ENCODE data around the gene BIN1. TPM values are rescaled to one million over a fixed set of nuclear protein-coding genes. Genes with fewer than 3 reads are reported as not detected.

The BIN1 gene
- total RNA-seq, 1 experiment from 2014 or later, result 58.9 TPM

GRCh38 chr2:127056631-127057370 is 50.2 kb downstream of the BIN1 start:
- CTCF ChIA-PET, result no interaction called here
- POLR2A ChIA-PET (ENCODE audit: unreplicated experiment), result no interaction called here
- ATAC-seq (no peak), DNase-seq (no peak)
- Histone ChIP-seq H3K36me3 (ENCODE audit: low read depth, low read length) (no peaks in the 10 kb centered on the region), H3K4me3 (ENCODE audit: low read length) (no peak overlapping the region), H3F3A (ENCODE audit: low read length, unreplicated experiment) (no peaks in the 10 kb centered on the region), H2AFZ (ENCODE audit: low read length) (no peak overlapping the region), H3K27ac (ENCODE audit: low read length) (no peak overlapping the region), H3K27me3 (ENCODE audit: low read length) (no peaks in the 10 kb centered on the region), H3K4me2 (ENCODE audit: low read length) (no peak overlapping the region), H4K20me1 (ENCODE audit: low read length) (no peaks in the 10 kb centered on the region), H3K9me2 (replicated peaks; ENCODE audit: low read length) (no peaks in the 10 kb centered on the region), H3K79me2 (ENCODE audit: low read length) (no peaks in the 10 kb centered on the region), H3K9ac (ENCODE audit: low read length) (no peak overlapping the region), H3K4me1 (ENCODE audit: insufficient read depth, low read length) (no peaks in the 10 kb centered on the region), H3K9me3 (ENCODE audit: low read length) (no peaks in the 10 kb centered on the region)
- intact Hi-C loops (cut with micrococcal nuclease), result no loop called here
- no peak for TF ChIP-seq EZH2 (IDR thresholded peaks at IDR 0.05; ENCODE audit: low read length, unreplicated experiment)
- no peak for TF ChIP-seq EZH2phosphoT487 (IDR thresholded peaks at IDR 0.05; ENCODE audit: borderline replicate concordance, low read length)
- TF ChIP-seq CTCF (conservative IDR thresholded peaks at IDR 0.05; ENCODE audit: low read depth, low read length), result no peak
- BruUV-seq (replicated peaks), result no TSS peak

GRCh38 chr2:127056086-127056485 is 50.9 kb downstream of the BIN1 start:
- TF ChIP-seq EZH2 (IDR thresholded peaks at IDR 0.05; ENCODE audit: low read length, unreplicated experiment) (no peak), EZH2phosphoT487 (IDR thresholded peaks at IDR 0.05; ENCODE audit: borderline replicate concordance, low read length) (no peak), CTCF (conservative IDR thresholded peaks at IDR 0.05; ENCODE audit: low read depth, low read length) (no peak)

GRCh38 chr2:127055786-127056076 is 51.2 kb downstream of the BIN1 start:
- ChIA-PET POLR2A (ENCODE audit: unreplicated experiment) (no interaction called here), CTCF (no interaction called here)

More at GRCh38 chr2:127056086-127056485, 50.9 kb downstream of the BIN1 start:
- Histone ChIP-seq H4K20me1 (ENCODE audit: low read length) (no peaks in the 10 kb centered on the region), H3K9me2 (replicated peaks; ENCODE audit: low read length) (no peaks in the 10 kb centered on the region), H3K9ac (ENCODE audit: low read length) (no peak overlapping the region), H3K27ac (ENCODE audit: low read length) (no peak overlapping the region), H3K36me3 (ENCODE audit: low read depth, low read length) (no peaks in the 10 kb centered on the region), H3K27me3 (ENCODE audit: low read length) (no peaks in the 10 kb centered on the region), H3K4me3 (ENCODE audit: low read length) (no peak overlapping the region), H3F3A (ENCODE audit: low read length, unreplicated experiment) (no peaks in the 10 kb centered on the region), H3K4me1 (ENCODE audit: insufficient read depth, low read length) (no peaks in the 10 kb centered on the region), H3K79me2 (ENCODE audit: low read length) (no peaks in the 10 kb centered on the region), H3K9me3 (ENCODE audit: low read length) (no peaks in the 10 kb centered on the region), H3K4me2 (ENCODE audit: low read length) (no peak overlapping the region), H2AFZ (ENCODE audit: low read length) (no peak overlapping the region)
- POLR2A ChIA-PET (ENCODE audit: unreplicated experiment), result no interaction called here
- intact Hi-C loops (cut with micrococcal nuclease), result no loop called here
- ATAC-seq (no peak), DNase-seq (no peak)
- BruUV-seq (replicated peaks), result no TSS peak
- CTCF ChIA-PET, result no interaction called here

More at GRCh38 chr2:127055786-127056076, 51.2 kb downstream of the BIN1 start:
- H2AFZ ChIP-seq (ENCODE audit: low read length), result no peak overlapping the region
- intact Hi-C loops (cut with micrococcal nuclease), result no loop called here
- BruUV-seq (replicated peaks), result no TSS peak
- no peak for ATAC-seq
- H3F3A ChIP-seq (ENCODE audit: low read length, unreplicated experiment), result no peaks in the 10 kb centered on the region
- no peaks in the 10 kb centered on the region for H4K20me1 ChIP-seq (ENCODE audit: low read length)
- no peaks in the 10 kb centered on the region for H3K79me2 ChIP-seq (ENCODE audit: low read length)
- H3K27me3 ChIP-seq (ENCODE audit: low read length), result no peaks in the 10 kb centered on the region
- H3K9me2 ChIP-seq (replicated peaks; ENCODE audit: low read length), result no peaks in the 10 kb centered on the region
- H3K27ac ChIP-seq (ENCODE audit: low read length), result no peak overlapping the region
- no peaks in the 10 kb centered on the region for H3K36me3 ChIP-seq (ENCODE audit: low read depth, low read length)
- H3K9ac ChIP-seq (ENCODE audit: low read length), result no peak overlapping the region
- TF ChIP-seq EZH2 (IDR thresholded peaks at IDR 0.05; ENCODE audit: low read length, unreplicated experiment) (no peak), CTCF (conservative IDR thresholded peaks at IDR 0.05; ENCODE audit: low read depth, low read length) (no peak), EZH2phosphoT487 (IDR thresholded peaks at IDR 0.05; ENCODE audit: borderline replicate concordance, low read length) (no peak)
- H3K4me3 ChIP-seq (ENCODE audit: low read length), result no peak overlapping the region
- H3K4me2 ChIP-seq (ENCODE audit: low read length), result no peak overlapping the region
- no peaks in the 10 kb centered on the region for H3K9me3 ChIP-seq (ENCODE audit: low read length)
- H3K4me1 ChIP-seq (ENCODE audit: insufficient read depth, low read length), result no peaks in the 10 kb centered on the region
- no peak for DNase-seq
